ENCODE measurements around the gene SLC28A1.
"Not testable (repeated sequence)": the region's sequence is repeated elsewhere in the genome, so short reads cannot be mapped to it uniquely, and the experiment has no call there.

Gene SLC28A1

DNA sequence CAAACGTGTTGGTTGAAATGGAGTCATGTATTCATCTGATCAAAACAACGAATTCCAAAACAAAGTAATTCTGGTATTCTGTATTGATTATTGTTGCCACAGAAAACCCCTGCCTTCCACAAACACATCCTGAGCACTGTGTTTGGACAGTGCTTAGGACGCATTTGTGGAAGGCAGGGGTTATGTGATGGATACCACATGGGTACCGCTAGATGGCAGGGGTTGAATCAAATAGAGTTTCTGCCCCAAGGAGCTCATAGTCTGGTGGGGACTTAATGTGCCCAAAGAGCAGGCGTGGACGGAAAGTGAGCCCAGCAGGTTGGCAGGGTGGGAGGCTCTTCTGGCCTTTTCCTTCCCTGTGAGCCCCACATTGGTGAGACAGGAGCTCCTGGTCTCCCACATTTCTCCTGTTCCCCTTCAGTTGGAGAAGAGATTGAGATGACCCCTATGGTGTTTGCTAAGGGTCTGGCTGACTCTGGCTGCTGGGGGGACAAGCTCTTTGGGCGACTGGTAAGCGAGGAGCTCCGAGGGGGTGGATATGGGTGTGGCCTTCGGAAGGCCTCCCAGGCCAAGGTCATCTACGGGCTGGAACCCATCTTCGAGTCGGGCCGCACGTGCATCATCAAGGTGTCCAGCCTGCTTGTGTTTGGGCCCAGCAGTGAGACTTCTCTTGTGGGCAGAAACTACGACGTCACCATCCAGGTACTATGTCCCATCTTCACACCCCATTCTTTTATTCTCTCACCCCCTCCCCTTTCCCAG is 22.1 kb upstream of the SLC28A1 start:
- DNase-seq = no peak

DNA sequence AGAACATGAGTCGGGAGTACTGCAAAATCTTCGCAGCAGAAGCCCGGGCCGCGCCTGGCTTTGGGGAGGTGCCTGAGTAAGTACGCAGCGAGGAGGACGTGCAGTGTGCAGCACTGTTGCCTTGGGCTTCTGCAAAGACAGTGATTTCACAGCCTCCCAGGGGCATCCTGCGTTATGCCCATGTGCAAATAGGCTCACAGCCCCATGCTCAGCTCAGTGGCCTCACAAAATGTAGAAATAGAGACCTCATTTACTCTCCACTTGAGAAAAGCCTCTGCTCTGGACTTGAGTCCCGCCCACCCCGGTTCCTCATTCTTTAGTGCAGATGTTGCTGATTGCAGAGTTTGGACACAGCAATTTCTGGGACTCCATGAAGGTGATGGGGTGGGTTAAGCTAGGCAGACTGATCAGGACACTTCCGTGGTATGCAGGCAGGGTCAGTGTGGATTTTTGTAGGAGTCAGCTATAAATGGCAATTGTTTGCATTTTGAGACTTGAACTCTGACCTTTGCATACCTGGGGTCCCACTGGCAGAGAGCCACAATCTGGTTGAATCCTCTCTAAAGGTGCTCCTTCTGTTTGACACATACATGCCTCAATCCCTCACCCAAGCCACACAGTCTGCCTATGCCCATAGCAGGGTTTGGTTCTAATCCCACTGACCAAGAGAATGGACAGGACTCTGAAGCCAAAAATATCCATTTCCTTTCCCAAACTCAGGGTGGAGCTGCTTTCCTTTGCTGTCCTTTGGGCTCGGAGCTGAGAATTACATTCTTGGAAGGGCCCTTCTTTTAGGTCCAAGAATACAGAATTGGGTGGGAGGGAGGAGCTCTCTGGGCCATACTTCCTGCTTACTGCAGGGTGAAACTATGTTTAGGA is 20.7 kb upstream of the SLC28A1 start:
- DNase-seq = no peak

GRCh38 chr15:84864444-84864795 is 20.0 kb upstream of the SLC28A1 start:
- no peak for DNase-seq

- DNase-seq = no peak
Observed at GRCh38 chr15:84865074-84865569, 19.3 kb upstream of the SLC28A1 start.

DNA sequence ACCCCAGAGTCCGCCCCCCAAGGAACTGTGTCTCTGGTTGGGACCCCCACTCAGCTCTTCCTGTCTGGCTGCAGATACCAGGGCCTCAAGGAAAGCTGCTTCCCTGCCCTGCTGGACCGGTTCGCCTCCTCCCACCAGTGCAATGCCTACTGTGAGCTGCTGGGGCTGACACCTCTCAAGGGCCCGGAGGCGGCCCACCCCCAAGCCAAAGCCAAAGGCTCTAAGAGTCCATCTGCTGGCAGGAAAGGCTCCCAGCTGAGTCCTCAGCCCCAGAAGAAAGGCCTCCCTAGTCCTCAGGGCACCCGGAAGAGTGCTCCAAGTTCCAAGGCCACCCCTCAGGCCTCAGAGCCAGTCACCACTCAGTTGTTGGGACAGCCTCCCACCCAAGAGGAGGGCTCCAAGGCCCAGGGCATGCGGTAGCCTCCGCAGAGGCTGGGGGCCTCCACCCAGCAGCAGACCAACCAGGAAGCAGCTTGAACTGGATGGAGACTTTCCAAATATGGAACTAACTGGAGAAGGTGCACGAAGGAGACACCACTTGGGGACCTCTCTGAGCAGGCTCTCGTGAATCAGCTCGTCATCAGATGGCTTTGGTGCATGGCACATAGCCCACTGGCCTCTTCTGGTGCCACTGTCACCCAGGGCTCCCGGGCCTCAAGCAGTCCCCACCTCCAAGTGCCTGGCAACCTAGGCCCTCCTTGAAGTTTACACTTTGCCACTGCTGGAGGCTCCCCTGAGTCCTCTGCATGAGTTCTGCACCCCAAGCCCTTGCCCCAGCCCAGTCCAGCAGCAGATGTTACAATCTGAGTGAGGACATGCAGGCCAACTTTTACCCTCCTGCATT is 16.2 kb upstream of the SLC28A1 start:
- DNase-seq = no peak

DNA sequence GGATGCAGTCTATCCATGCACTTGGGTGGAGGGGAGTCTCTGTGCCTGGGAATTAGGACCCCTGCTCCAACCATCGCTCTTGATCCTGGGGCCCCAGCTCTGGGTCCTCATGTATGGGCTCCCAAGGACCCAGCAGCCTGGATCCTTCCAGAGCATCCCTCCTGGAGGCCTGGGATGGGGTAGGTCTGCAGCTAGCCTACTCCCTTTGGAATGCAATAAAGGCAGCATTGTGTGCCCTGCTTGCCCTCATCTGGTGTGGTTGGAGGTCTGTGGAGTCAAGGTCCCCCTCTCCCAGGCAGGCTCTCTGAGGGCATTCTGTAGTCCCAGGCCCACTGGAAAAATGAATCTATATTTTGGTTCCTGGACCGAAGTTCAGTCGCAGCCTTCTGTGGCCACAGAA is 15.0 kb upstream of the SLC28A1 start:
- DNase-seq = no peak

GRCh38 chr15:84871428-84871985 is 13.0 kb upstream of the SLC28A1 start:
- no peak for DNase-seq

- no peak for DNase-seq
Observed at GRCh38 chr15:84872009-84872910, 12.2 kb upstream of the SLC28A1 start.

- DNase-seq = no peak
Observed at GRCh38 chr15:84873997-84874396, 10.5 kb upstream of the SLC28A1 start.

DNA sequence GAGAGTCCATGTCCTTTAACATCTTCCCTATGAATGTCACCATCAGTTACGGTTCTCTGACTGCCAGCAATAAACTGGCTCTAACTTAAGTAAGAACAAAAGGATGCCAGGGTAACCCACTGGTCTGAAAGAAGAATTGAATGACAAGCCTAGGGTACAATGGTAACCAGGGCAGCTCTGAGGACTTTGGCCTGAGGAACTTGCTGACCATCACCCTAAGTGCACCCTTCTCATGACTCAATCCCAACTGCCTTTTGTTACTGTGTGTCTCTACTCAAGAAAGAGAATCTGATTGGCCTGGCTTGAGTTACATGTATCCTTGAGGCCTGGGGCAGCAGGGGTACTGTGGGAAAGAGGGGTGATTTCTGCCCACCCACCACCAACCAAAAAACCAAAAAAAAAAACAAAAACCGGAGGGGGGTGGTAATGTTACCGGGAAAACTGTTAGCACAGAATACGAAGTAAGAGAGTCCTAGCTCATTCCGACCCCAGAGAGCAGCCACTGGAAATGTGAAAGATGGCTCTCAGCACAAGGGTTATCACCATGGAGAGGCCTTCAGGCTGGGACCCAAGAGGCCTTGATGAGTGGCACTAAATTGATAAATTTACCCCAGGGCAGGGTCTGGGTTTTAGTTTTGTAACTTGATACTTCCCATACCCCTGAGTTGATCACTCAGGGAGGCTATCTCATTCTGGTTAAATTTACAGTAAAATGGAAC is 9.3 kb upstream of the SLC28A1 start:
- DNase-seq = no peak

GRCh38 chr15:84876269-84876668 is 8.2 kb upstream of the SLC28A1 start:
- no peak for DNase-seq

GRCh38 chr15:84877701-84878100 is 6.8 kb upstream of the SLC28A1 start:
- not testable (repeated sequence) for DNase-seq

DNA sequence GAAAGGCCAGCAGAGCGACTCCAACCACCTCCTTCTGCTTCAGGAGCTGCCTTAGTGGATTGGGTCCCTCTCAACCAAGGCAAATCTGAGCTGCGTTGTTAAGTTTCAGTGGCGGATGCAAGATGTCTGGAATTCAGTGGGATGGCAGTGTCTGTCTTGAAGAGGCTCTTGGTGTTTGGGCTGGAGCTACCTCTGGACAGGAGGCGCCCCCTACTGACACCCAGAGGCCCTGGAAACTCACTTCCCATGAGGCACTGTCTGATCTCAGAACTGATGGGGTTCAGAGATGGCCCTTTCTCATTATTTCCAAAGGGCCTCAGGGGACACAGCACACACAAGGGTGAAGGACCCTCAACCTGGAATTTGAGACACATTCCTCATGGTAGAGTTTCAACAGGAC is 6.0 kb upstream of the SLC28A1 start:
- DNase-seq = no peak

DNA sequence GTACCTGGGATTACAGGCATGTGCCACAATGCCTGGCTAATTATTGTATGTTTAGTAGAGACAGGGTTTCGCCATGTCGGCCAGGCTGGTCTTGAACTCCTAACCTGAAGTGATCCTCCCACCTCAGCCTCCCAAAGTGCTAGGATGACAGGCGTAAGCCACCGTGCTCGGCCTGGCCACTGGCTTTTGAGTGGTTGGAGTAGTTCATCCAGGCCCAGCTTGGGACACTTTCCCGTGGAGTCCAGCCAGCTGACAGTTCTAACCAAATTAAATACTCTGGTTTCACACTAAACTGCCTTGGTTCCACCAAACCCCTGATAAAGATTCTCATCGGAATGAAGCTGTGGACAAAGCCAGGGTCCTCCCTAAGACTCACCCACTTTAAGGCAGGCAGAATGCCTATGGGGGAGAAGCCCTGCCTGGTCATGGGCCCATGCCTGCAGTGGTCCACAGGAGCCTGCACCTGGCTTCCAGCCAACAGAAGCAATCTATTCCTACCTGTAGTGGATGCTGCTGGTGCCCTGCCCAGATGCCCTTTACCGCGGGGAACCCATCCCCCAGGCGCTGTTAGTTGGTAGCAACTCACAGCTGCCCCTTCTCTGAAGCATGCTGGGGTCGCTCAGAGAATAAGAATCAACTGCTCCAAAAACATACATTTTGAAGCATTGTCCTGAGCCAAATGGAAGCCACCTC is 5.2 kb upstream of the SLC28A1 start:
- DNase-seq = no peak

DNA sequence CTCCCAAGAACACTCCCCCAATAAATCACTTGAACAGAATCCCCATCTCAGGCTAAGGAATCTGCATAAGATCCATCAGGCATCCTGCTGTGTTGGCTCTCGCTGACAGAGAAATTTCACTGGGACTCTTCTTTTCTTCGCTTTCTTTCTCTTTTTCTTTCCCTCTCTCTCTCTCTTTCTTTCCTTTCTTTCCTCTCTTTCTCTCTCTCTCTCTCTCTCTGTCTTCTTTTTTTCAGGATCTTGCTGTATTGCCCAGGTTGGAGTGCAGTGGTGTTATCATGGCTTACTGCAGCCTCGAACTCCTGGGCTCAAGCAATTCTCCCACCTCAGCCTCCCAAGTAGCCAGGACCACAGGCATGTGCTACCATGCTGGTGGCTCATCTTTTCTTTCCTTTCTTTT is 4.5 kb upstream of the SLC28A1 start:
- no peak for DNase-seq

GRCh38 chr15:84880822-84881519 is 3.5 kb upstream of the SLC28A1 start:
- no peak for DNase-seq

GRCh38 chr15:84881520-84881830 is 3.0 kb upstream of the SLC28A1 start:
- DNase-seq = no peak

- DNase-seq = no peak
Observed at GRCh38 chr15:84883466-84883865, 996 bp upstream of the SLC28A1 start.

DNA sequence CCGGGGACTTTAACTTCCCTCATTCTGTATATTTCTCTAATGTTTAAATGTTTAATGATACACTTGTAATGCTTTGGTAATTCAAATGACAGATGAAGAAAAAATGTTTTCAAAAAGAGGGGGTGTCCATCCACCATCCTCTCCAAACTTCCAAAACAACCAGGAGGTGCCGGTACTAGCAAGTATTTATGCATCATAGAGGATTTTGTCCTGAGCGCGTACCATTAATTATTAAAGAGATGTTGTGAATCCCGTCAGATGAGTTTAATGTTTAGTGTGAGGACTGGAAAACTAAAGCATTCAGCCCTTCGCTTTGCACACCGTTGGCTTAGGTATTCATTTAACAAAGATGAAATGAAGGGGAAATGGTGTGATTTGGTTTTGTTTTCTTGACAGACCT is 1.3 kb downstream of the SLC28A1 start:
- DNase-seq = no peak

Data from NCI-H1048 (cell line).